SK-N-SH treated with all-trans-retinoic acid at 6 μM for 48 hours (cell line): Measurements from ENCODE around the gene EBLN2.

Source experiments
- ATAC-seq: fragments of 200-7000 bp; cut with Tn5 transposase; 3 replicates; pipeline ENCODE4 v1.9.1; 2020; ENCODE audit warnings: mild to moderate bottlenecking, moderate library complexity
- ARNTL ChIP-seq: fragments of 450-650 bp; formaldehyde crosslinking; IDR thresholded peaks from 2 replicates; pipeline ENCODE4 v1.5.0; 2020; ENCODE audit warnings: low read depth, mild to moderate bottlenecking, moderate library complexity, borderline replicate concordance
- BACH2 ChIP-seq: fragments of 250-450 bp; sonication (Bioruptor Pico); IDR thresholded peaks from 2 replicates; pipeline ENCODE4 v1.9.0; 2021; ENCODE audit warnings: mild to moderate bottlenecking, borderline replicate concordance
- CREB5 ChIP-seq: fragments of 250-450 bp; sonication (Bioruptor Pico); IDR thresholded peaks from 2 replicates; pipeline ENCODE4 v1.5.1; 2020; ENCODE audit warnings: low read depth, mild to moderate bottlenecking, moderate library complexity
- CSDC2 ChIP-seq: fragments of 250-450 bp; sonication (Bioruptor Pico); IDR thresholded peaks from 2 replicates; pipeline ENCODE4 v1.5.0; 2020; ENCODE audit warnings: mild to moderate bottlenecking, moderate library complexity
- CSRNP3 ChIP-seq: fragments of 250-450 bp; sonication (Bioruptor Pico); IDR thresholded peaks from 2 replicates; pipeline ENCODE4 v1.5.1; 2021; ENCODE audit warnings: mild to moderate bottlenecking, moderate library complexity
- ESRRG ChIP-seq: fragments of 250-450 bp; sonication (Bioruptor Pico); IDR thresholded peaks from 2 replicates; pipeline ENCODE4 v1.6.1; 2021; ENCODE audit warnings: mild to moderate bottlenecking
- ISL1 ChIP-seq: fragments of 250-450 bp; sonication (Bioruptor Pico); IDR thresholded peaks from 2 replicates; pipeline ENCODE4 v2.1.2; 2022; ENCODE audit warnings: mild to moderate bottlenecking, moderate library complexity
- PPARA ChIP-seq: fragments of 250-450 bp; sonication (Bioruptor Pico); IDR thresholded peaks from 2 replicates; pipeline ENCODE4 v1.5.0; 2020; ENCODE audit warnings: mild to moderate bottlenecking, borderline replicate concordance
- RARB ChIP-seq: fragments of 250-450 bp; sonication (Bioruptor Pico); IDR thresholded peaks from 2 replicates; pipeline ENCODE4 v1.8.0; 2021; ENCODE audit warnings: mild to moderate bottlenecking, moderate library complexity
- SNAI2 ChIP-seq: fragments of 250-450 bp; sonication (Bioruptor Pico); IDR thresholded peaks from 2 replicates; pipeline ENCODE4 v1.5.0; 2020; ENCODE audit warnings: mild to moderate bottlenecking, moderate library complexity
- TCF4 ChIP-seq: fragments of 250-450 bp; sonication (Bioruptor Pico); IDR thresholded peaks from 2 replicates; pipeline ENCODE4 v1.8.0; 2021; ENCODE audit warnings: mild to moderate bottlenecking, moderate library complexity, borderline replicate concordance
- TOX ChIP-seq: fragments of 250-450 bp; sonication (Bioruptor Pico); IDR thresholded peaks from 2 replicates; pipeline ENCODE4 v1.8.0; 2021; ENCODE audit warnings: mild to moderate bottlenecking, moderate library complexity, borderline replicate concordance
- ZC3H10 ChIP-seq: fragments of 250-450 bp; sonication (Bioruptor Pico); IDR thresholded peaks from 2 replicates; pipeline ENCODE4 v1.5.1; 2021; ENCODE audit warnings: mild to moderate bottlenecking, moderate library complexity
- ZFP30 ChIP-seq: fragments of 450-650 bp; formaldehyde crosslinking; IDR thresholded peaks from 2 replicates; pipeline ENCODE4 v1.5.0; 2022; ENCODE audit warnings: mild to moderate bottlenecking, moderate library complexity
- ZNF565 ChIP-seq: fragments of 450-650 bp; formaldehyde crosslinking; conservative IDR thresholded peaks from 2 replicates; pipeline ENCODE4 v1.5.0; 2020; ENCODE audit warnings: low read depth, mild to moderate bottlenecking, moderate library complexity
- ZNF70 ChIP-seq: fragments of 450-650 bp; formaldehyde crosslinking; IDR thresholded peaks from 2 replicates; pipeline ENCODE4 v1.5.0; 2020; ENCODE audit warnings: mild to moderate bottlenecking, moderate library complexity
- TF ChIP-seq, protein P1 (sequence below): fragments of 250-450 bp; sonication (Bioruptor Pico); IDR thresholded peaks from 2 replicates; pipeline ENCODE4 v1.5.0; 2020; ENCODE audit warnings: mild to moderate bottlenecking, moderate library complexity
- TF ChIP-seq, protein P2 (sequence below): fragments of 250-450 bp; sonication (Bioruptor Pico); IDR thresholded peaks from 2 replicates; pipeline ENCODE4 v1.8.0; 2021; ENCODE audit warnings: low read depth, mild to moderate bottlenecking, moderate library complexity, borderline replicate concordance

Gene EBLN2

DNA sequence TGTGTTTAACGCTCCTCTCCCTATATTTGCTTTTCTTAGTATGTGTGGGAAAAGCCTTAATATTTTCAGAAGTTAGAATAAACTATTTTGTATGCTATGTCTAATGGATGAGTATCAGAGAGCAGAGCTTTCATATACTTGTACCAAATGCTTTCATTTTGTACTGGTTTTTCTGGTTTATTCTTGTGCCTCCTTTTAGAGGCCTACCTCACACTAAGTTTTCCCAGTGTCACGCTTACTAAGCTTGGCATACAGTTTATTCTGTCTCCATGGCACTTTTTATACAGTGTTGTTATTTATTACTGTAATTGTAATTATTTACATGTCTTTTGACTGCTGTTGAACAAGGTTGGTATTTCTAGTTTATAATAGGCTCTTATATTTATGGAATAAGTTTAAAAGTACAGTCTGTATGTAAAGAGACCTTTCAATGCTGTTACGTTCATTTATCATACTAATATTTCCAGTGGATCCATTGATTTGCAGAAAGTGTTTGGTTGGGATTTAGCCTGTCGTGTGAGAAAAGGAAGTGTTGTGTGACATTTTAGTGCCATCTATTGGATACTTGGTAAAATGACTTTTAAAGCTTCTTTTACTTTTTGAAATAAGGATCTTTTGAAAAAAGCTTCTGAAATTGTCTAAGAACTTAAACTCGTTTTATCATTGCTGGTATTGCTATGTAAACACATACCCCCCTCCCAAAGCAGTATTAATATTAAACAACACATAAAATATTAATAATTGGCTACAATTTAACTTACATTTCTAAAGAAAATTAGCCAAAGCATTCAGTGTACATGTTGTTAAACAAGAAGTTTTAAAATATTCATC lies 5.2 kb upstream of the EBLN2 start:
- peak; percentile 67 for ATAC-seq
- TF ChIP-seq CREB5 (CRISPR knock-in tag), result no peak
- TF ChIP-seq ESRRG, result no peak
- no peak for TF ChIP-seq CSDC2 (CRISPR knock-in tag)
- TF ChIP-seq ARNTL (CRISPR knock-in tag), result no peak
- TF ChIP-seq ZNF70 (CRISPR knock-in tag), result no peak
- TF ChIP-seq ZNF565 (CRISPR knock-in tag), result no peak
- TF ChIP-seq BACH2, result no peak
- TF ChIP-seq, protein P1, sequence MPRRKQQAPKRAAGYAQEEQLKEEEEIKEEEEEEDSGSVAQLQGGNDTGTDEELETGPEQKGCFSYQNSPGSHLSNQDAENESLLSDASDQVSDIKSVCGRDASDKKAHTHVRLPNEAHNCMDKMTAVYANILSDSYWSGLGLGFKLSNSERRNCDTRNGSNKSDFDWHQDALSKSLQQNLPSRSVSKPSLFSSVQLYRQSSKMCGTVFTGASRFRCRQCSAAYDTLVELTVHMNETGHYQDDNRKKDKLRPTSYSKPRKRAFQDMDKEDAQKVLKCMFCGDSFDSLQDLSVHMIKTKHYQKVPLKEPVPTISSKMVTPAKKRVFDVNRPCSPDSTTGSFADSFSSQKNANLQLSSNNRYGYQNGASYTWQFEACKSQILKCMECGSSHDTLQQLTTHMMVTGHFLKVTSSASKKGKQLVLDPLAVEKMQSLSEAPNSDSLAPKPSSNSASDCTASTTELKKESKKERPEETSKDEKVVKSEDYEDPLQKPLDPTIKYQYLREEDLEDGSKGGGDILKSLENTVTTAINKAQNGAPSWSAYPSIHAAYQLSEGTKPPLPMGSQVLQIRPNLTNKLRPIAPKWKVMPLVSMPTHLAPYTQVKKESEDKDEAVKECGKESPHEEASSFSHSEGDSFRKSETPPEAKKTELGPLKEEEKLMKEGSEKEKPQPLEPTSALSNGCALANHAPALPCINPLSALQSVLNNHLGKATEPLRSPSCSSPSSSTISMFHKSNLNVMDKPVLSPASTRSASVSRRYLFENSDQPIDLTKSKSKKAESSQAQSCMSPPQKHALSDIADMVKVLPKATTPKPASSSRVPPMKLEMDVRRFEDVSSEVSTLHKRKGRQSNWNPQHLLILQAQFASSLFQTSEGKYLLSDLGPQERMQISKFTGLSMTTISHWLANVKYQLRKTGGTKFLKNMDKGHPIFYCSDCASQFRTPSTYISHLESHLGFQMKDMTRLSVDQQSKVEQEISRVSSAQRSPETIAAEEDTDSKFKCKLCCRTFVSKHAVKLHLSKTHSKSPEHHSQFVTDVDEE, result no peak
- no peak for TF ChIP-seq ZFP30 (CRISPR knock-in tag)
- no peak for TF ChIP-seq ZC3H10 (CRISPR knock-in tag)
- no peak for TF ChIP-seq ISL1 (CRISPR knock-in tag)
- TF ChIP-seq TCF4 (CRISPR knock-in tag), result no peak
- TF ChIP-seq, all 23 proteins: peak for 0

DNA sequence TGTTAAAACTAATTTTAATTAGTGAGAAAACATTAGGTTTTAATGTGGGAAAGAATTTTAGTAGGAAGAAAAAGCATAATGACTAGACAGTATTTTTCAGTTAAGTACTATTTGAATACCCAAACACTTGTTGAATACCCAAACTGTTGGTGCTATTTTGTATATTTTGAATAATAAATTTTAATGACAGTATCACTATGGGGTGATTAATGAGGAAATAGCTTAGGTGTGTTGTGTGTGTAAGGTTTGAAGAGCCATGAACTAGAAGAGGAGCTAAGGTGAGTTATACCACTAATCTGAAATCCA lies 4.7 kb upstream of the EBLN2 start:
- TF ChIP-seq SNAI2 (no peak), ZFP30 (CRISPR knock-in tag) (no peak), TCF4 (CRISPR knock-in tag) (no peak), ZNF70 (CRISPR knock-in tag) (no peak), ZC3H10 (CRISPR knock-in tag) (no peak), RARB (no peak), TOX (CRISPR knock-in tag) (no peak), ZNF565 (CRISPR knock-in tag) (no peak), CREB5 (CRISPR knock-in tag) (no peak)
- TF ChIP-seq, protein P1, result no peak
- TF ChIP-seq, protein P2, sequence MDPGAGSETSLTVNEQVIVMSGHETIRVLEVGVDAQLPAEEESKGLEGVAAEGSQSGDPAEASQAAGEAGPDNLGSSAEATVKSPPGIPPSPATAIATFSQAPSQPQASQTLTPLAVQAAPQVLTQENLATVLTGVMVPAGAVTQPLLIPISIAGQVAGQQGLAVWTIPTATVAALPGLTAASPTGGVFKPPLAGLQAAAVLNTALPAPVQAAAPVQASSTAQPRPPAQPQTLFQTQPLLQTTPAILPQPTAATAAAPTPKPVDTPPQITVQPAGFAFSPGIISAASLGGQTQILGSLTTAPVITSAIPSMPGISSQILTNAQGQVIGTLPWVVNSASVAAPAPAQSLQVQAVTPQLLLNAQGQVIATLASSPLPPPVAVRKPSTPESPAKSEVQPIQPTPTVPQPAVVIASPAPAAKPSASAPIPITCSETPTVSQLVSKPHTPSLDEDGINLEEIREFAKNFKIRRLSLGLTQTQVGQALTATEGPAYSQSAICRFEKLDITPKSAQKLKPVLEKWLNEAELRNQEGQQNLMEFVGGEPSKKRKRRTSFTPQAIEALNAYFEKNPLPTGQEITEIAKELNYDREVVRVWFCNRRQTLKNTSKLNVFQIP (CRISPR knock-in tag), result no peak
- ATAC-seq, result no peak

DNA sequence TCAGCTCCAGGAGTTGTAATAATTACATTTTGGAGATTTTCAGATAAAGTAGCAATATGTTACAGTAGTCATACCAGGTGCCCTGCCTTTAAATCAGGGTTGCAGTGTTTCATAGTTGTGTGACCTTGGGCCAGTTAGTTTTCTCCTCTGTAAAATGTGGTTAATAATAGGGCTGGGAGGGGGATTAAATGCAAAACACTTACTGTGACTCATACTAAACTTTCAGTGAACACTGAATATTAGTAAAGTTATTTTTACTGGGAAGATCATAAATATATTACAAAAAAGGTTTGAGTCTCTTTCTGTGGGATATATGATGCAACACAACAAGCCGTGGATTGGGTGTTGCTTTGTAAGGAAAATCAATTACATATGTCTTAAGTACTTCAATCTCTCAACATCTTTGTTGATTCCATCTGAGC lies 1.1 kb upstream of the EBLN2 start:
- ATAC-seq, result peak; percentile 55
- TF ChIP-seq ESRRG, result no peak
- TF ChIP-seq ZC3H10 (CRISPR knock-in tag), result no peak
- no peak for TF ChIP-seq ZNF565 (CRISPR knock-in tag)
- TF ChIP-seq, protein P1, result no peak
- no peak for TF ChIP-seq PPARA (CRISPR knock-in tag)
- no peak for TF ChIP-seq TOX (CRISPR knock-in tag)
- no peak for TF ChIP-seq ARNTL (CRISPR knock-in tag)
- peak; percentile 61; the same call in 1 of the 2 replicates for TF ChIP-seq TCF4 (CRISPR knock-in tag)
- no peak for TF ChIP-seq CSRNP3 (CRISPR knock-in tag)
- TF ChIP-seq CSDC2 (CRISPR knock-in tag), result no peak
- no peak for TF ChIP-seq CREB5 (CRISPR knock-in tag)
- no peak for TF ChIP-seq ZNF70 (CRISPR knock-in tag)
